Esophagus muscularis mucosa (tissue), 3 donors: ENCODE results near the gene KRT75.

ENCODE experiments used
- POLR2AphosphoS5 ChIP-seq, 2 donors: sonication (generic); formaldehyde crosslinking; IDR thresholded peaks; one replicate each; pipeline ENCODE4 v1.6.1; 2017; ENCODE audit warnings: antibody characterized with exemption in 2 of 2
- TF ChIP-seq, protein P1 (sequence below), 3 experiments: fragments of 200-600 bp in 2 of 3; fragments of 450-650 bp in 1 of 3; sonication (generic) in 2 of 3; IDR thresholded peaks; one replicate each; pipeline ENCODE4 v1.5.1; 2017 to 2019; ENCODE audit warnings: antibody characterized with exemption in 3 of 3, mild to moderate bottlenecking in 2 of 3, moderate library complexity in 1 of 3

- no peak for TF ChIP-seq POLR2AphosphoS5 (IDR thresholded peaks at IDR 0.05)
- TF ChIP-seq, protein P1, sequence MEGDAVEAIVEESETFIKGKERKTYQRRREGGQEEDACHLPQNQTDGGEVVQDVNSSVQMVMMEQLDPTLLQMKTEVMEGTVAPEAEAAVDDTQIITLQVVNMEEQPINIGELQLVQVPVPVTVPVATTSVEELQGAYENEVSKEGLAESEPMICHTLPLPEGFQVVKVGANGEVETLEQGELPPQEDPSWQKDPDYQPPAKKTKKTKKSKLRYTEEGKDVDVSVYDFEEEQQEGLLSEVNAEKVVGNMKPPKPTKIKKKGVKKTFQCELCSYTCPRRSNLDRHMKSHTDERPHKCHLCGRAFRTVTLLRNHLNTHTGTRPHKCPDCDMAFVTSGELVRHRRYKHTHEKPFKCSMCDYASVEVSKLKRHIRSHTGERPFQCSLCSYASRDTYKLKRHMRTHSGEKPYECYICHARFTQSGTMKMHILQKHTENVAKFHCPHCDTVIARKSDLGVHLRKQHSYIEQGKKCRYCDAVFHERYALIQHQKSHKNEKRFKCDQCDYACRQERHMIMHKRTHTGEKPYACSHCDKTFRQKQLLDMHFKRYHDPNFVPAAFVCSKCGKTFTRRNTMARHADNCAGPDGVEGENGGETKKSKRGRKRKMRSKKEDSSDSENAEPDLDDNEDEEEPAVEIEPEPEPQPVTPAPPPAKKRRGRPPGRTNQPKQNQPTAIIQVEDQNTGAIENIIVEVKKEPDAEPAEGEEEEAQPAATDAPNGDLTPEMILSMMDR (IDR thresholded peaks at IDR 0.05): no peak
Measured at GRCh38 chr12:52446367-52447045, 12.3 kb upstream of the KRT75 start.
